Measurements from ENCODE around the gene DNLZ. TPM values are rescaled to one million over a fixed set of nuclear protein-coding genes. Genes with fewer than 3 reads are reported as not detected.
A peak's percentile ranks its signal among the peaks of the same experiment; 100 is the strongest.

DNLZ gene
- total and polyA plus RNA-seq, 5 donors from 2014 or later: 25.5 to 67.9 (median 57.6) TPM

DNA sequence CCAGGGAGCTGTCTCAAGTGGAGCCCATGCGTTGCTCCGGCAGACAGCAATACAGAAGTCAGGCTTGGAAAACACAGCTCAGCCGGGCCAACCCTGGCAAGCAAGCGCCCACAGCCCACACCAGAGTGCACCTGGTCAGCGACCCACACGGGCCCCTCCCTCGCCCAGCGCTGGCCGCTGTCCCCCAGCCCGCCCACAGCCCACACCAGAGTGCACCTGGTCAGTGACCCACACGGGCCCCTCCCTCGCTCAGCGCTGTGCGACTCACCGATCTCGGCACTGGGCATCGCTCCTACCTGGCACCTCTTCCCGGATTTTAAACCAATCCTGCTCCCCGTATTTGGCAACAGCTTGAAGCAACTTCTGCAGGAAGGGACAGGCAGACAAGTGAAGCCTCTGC, 23.7 kb upstream of the DNLZ start:
- Mint-ChIP-seq H3K4me3 (no peak overlapping the region), H3K27me3 (no peaks in the 10 kb centered on the region), H3K27ac (no peak overlapping the region), H3K9me3 (no peaks in the 10 kb centered on the region), H3K36me3 (peaks cover 39% of the 10 kb centered on the region), H3K4me1 (peaks cover 4 to 25% (median 18%) of the 10 kb centered on the region in 4 donors)
- DNase-seq (no peak), ATAC-seq (ENCODE audit: low read depth in 2 of 2) (no peak)
- Histone ChIP-seq H3K4me3 (ENCODE audit: low read depth, low read length) (no peak overlapping the region), H3K4me1 (ENCODE audit: control insufficient read depth, insufficient read depth, low read length, poor library complexity, severe bottlenecking) (peaks cover 18% of the 10 kb centered on the region), H3K27me3 (ENCODE audit: control insufficient read depth, insufficient read depth, low read length) (no peaks in the 10 kb centered on the region), H3K9me3 (ENCODE audit: control insufficient read depth in 2 of 2, low read length in 2 of 2) (no peaks in the 10 kb centered on the region), H3K36me3 (ENCODE audit: control insufficient read depth, insufficient read depth, low read length) (peaks cover 40% of the 10 kb centered on the region), H3K27ac (ENCODE audit: insufficient read depth, low read length, poor library complexity, severe bottlenecking) (no peak overlapping the region)

DNA sequence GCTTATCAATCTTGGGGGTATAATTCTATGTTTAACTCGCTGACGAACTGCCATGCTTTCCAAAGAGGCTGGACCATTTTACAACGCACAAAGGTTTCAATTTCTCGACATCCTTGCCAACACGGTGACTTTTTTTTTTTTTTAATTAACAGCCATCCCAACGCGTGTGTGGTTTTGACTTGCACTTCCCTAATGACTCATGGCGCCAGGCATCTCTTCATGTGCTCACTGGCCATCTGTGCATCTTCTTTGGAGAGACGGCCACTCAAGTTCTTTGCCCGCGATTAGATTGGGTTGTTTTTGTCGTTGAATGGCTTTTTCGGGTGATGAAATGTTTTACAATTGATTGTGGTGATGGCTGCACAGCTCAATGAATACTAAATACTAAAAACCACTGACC, 22.5 kb upstream of the DNLZ start:
- H3K27ac Mint-ChIP-seq: peak overlapping the region in 1 of 3 donors; percentile 6
- H3K9me3 ChIP-seq (ENCODE audit: control insufficient read depth in 2 of 2, low read length in 2 of 2): no peaks in the 10 kb centered on the region
- H3K4me3 Mint-ChIP-seq: peak overlapping the region in 1 of 4 donors; percentile 9
- DNase-seq (no peak), ATAC-seq (ENCODE audit: low read depth in 2 of 2) (no peak)
- peaks cover 28% of the 10 kb centered on the region for H3K36me3 ChIP-seq (ENCODE audit: control insufficient read depth, insufficient read depth, low read length)
- no peak overlapping the region for H3K27ac ChIP-seq (ENCODE audit: insufficient read depth, low read length, poor library complexity, severe bottlenecking)
- H3K36me3 Mint-ChIP-seq: peaks cover 31% of the 10 kb centered on the region
- H3K4me3 ChIP-seq (ENCODE audit: low read depth, low read length): no peak overlapping the region
- no peaks in the 10 kb centered on the region for H3K27me3 ChIP-seq (ENCODE audit: control insufficient read depth, insufficient read depth, low read length)
- H3K27me3 Mint-ChIP-seq: no peaks in the 10 kb centered on the region
- H3K4me1 ChIP-seq (ENCODE audit: control insufficient read depth, insufficient read depth, low read length, poor library complexity, severe bottlenecking): peaks cover 18% of the 10 kb centered on the region
- H3K9me3 Mint-ChIP-seq: no peaks in the 10 kb centered on the region
- H3K4me1 Mint-ChIP-seq: peaks cover 4 to 22% (median 17%) of the 10 kb centered on the region in 4 donors

DNA sequence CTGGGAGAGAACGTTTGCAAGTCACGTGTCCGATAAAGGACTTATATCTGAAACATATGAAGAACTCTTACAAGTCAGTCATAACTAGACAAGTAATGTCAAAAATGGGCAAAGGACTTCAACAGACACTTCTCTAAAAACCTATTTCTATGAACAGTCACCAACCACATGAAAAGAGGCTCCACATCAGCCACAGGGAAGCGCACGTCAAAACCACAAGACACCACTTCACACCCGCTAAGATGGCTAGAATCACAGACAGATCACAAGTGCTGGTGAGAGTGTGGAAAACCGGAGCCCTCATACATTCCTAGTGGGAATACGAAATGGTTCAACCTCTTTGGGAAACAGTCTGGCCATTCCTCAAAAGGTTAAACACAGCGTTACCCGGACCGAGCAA, 21.5 kb upstream of the DNLZ start:
- Histone ChIP-seq H3K36me3 (ENCODE audit: control insufficient read depth, insufficient read depth, low read length) (peaks cover 26% of the 10 kb centered on the region), H3K27ac (ENCODE audit: insufficient read depth, low read length, poor library complexity, severe bottlenecking) (no peak overlapping the region)
- ATAC-seq (ENCODE audit: low read depth in 2 of 2): peak; percentile 79 to 83

DNA sequence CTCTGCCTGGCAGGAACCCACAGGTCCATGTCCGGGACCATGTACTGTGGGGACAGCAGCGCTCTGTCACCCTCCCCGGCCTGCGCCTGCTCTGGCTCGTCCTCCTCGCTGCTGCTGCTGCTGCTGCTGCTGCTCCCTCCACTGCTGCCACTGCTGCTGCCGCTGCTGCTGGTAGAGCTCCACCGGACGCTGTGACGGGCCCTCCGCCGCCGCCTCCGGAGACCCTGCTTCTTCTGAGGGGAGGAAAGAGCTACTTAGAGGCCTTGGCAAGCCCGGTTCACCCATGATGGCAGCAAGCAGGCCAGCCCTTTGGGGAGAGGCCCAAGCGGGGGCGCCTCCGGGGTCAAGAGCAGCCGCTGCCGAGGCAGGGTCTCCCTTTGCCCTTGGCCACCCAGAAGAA, 19.9 kb upstream of the DNLZ start:
- peaks cover 18% of the 10 kb centered on the region for H3K4me1 ChIP-seq (ENCODE audit: control insufficient read depth, insufficient read depth, low read length, poor library complexity, severe bottlenecking)
- H3K4me3 ChIP-seq (ENCODE audit: low read depth, low read length): no peak overlapping the region
- H3K27me3 ChIP-seq (ENCODE audit: control insufficient read depth, insufficient read depth, low read length): no peaks in the 10 kb centered on the region
- no peak overlapping the region for H3K27ac ChIP-seq (ENCODE audit: insufficient read depth, low read length, poor library complexity, severe bottlenecking)
- H3K9me3 ChIP-seq (ENCODE audit: control insufficient read depth in 2 of 2, low read length in 2 of 2): no peaks in the 10 kb centered on the region
- Mint-ChIP-seq H3K4me3 (no peak overlapping the region), H3K4me1 (peaks cover 4 to 22% (median 17%) of the 10 kb centered on the region in 4 donors), H3K9me3 (no peaks in the 10 kb centered on the region), H3K27me3 (no peaks in the 10 kb centered on the region), H3K36me3 (peaks cover 25% of the 10 kb centered on the region), H3K27ac (peak overlapping the region in 1 of 3 donors; percentile 48)
- ATAC-seq (ENCODE audit: low read depth in 2 of 2) (no peak), DNase-seq (no peak)
- peaks cover 18% of the 10 kb centered on the region for H3K36me3 ChIP-seq (ENCODE audit: control insufficient read depth, insufficient read depth, low read length)

More for the DNA sequence above, 21.5 kb upstream of the DNLZ start:
- peak in 2 of 3 donors; percentile 55 to 84 for DNase-seq
- Mint-ChIP-seq H3K27ac (peak overlapping the region in 2 of 3 donors; percentile 6 to 67), H3K27me3 (no peaks in the 10 kb centered on the region), H3K4me3 (peak overlapping the region in 3 of 4 donors; percentile 7 to 76 (median 51)), H3K4me1 (peaks cover 4 to 22% (median 17%) of the 10 kb centered on the region in 4 donors), H3K9me3 (no peaks in the 10 kb centered on the region), H3K36me3 (peaks cover 30% of the 10 kb centered on the region)
- H3K4me1 ChIP-seq (ENCODE audit: control insufficient read depth, insufficient read depth, low read length, poor library complexity, severe bottlenecking): peaks cover 18% of the 10 kb centered on the region
- H3K4me3 ChIP-seq (ENCODE audit: low read depth, low read length): peak overlapping the region; percentile 48
- H3K27me3 ChIP-seq (ENCODE audit: control insufficient read depth, insufficient read depth, low read length): no peaks in the 10 kb centered on the region
- no peaks in the 10 kb centered on the region for H3K9me3 ChIP-seq (ENCODE audit: control insufficient read depth in 2 of 2, low read length in 2 of 2)

DNA sequence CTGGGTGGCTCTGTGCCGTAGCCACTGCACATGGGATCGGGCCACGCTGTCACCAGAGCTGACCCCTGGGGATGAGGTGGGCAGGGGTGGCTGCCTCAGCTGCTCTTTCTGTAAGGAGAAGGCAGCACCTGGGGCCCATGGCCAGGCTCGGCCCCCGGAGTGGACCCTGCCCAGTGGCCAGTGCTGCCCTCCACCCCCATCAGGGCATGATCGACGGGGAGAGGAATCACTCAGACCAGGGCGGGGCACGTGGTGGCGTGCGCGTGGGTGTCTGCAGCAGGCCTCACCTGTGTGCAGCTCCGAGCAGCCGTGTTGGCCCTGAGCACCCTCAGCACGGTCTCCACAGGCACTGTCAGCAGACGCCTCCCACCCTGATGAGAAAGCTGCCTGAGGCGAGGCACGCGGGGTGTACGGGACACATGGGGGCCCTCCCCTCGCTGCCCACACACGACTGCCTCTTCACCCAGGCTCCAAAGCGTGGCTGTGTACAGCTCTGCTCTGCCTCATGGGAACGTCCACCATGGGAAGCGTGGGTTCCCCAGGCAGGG, 18.5 kb upstream of the DNLZ start:
- peaks cover 4 to 22% (median 17%) of the 10 kb centered on the region in 4 donors for H3K4me1 Mint-ChIP-seq
- H3K36me3 Mint-ChIP-seq: peaks cover 19% of the 10 kb centered on the region
- no peak overlapping the region for H3K27ac Mint-ChIP-seq
- Histone ChIP-seq H3K36me3 (ENCODE audit: control insufficient read depth, insufficient read depth, low read length) (peaks cover 9% of the 10 kb centered on the region), H3K27me3 (ENCODE audit: control insufficient read depth, insufficient read depth, low read length) (no peaks in the 10 kb centered on the region), H3K9me3 (ENCODE audit: control insufficient read depth in 2 of 2, low read length in 2 of 2) (no peaks in the 10 kb centered on the region), H3K27ac (ENCODE audit: insufficient read depth, low read length, poor library complexity, severe bottlenecking) (no peak overlapping the region), H3K4me3 (ENCODE audit: low read depth, low read length) (no peak overlapping the region), H3K4me1 (ENCODE audit: control insufficient read depth, insufficient read depth, low read length, poor library complexity, severe bottlenecking) (peaks cover 18% of the 10 kb centered on the region)
- no peak for DNase-seq
- H3K4me3 Mint-ChIP-seq: no peak overlapping the region
- ATAC-seq (ENCODE audit: low read depth in 2 of 2): no peak
- no peaks in the 10 kb centered on the region for H3K27me3 Mint-ChIP-seq
- no peaks in the 10 kb centered on the region for H3K9me3 Mint-ChIP-seq

DNA sequence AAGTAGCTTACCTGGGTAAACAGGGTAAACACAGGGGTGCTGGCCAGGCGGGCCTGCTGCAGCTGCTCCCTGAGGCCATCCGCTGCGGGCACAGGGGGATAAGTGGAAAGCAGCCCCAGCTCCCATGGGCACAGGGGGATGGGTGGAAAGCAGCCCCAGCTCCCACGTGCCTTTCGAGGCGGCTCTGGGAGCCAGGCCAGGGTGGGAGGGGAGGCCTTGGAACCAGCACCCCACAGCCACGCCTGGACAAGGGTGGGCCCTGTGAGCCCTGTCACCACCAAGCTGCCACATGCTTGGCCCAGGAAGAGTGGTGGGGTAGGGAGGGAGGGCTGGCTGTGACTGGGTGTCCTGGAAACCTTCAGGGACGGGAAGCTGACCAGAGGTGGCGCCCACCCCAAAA, 17.8 kb upstream of the DNLZ start:
- ATAC-seq (ENCODE audit: low read depth in 2 of 2) (no peak), DNase-seq (no peak)
- Mint-ChIP-seq H3K9me3 (no peaks in the 10 kb centered on the region), H3K4me1 (peaks cover 4 to 22% (median 17%) of the 10 kb centered on the region in 4 donors), H3K4me3 (no peak overlapping the region), H3K27me3 (no peaks in the 10 kb centered on the region), H3K27ac (no peak overlapping the region), H3K36me3 (peaks cover 19% of the 10 kb centered on the region)
- Histone ChIP-seq H3K27ac (ENCODE audit: insufficient read depth, low read length, poor library complexity, severe bottlenecking) (no peak overlapping the region), H3K27me3 (ENCODE audit: control insufficient read depth, insufficient read depth, low read length) (no peaks in the 10 kb centered on the region), H3K4me1 (ENCODE audit: control insufficient read depth, insufficient read depth, low read length, poor library complexity, severe bottlenecking) (peaks cover 18% of the 10 kb centered on the region), H3K9me3 (ENCODE audit: control insufficient read depth in 2 of 2, low read length in 2 of 2) (no peaks in the 10 kb centered on the region), H3K36me3 (ENCODE audit: control insufficient read depth, insufficient read depth, low read length) (peaks cover 7% of the 10 kb centered on the region), H3K4me3 (ENCODE audit: low read depth, low read length) (no peak overlapping the region)

DNA sequence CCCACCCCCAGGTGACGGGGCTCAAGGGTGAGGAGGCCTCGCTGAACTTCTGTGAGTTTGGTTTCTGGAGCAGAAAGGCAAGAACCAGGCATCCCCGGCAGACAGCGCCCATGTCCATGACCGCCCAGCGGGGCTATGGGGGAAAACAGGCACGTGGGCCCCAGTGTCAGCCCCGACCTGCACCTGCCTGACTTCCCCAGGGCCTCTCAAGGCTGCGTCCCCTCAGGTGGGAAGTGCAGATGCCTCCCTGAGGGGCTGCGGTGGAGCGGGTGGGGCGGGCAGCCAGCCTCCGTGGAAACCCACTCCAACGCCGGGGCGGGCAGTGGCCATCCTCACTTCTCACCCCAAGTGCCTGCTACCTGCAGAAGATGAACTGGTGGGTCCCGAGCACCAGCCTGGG, 16.8 kb upstream of the DNLZ start:
- ATAC-seq (ENCODE audit: low read depth in 2 of 2): no peak
- no peaks in the 10 kb centered on the region for H3K9me3 Mint-ChIP-seq
- peaks cover 4 to 14% (median 10%) of the 10 kb centered on the region in 4 donors for H3K4me1 Mint-ChIP-seq
- no peak overlapping the region for H3K4me3 ChIP-seq (ENCODE audit: low read depth, low read length)
- peaks cover 5% of the 10 kb centered on the region for H3K36me3 ChIP-seq (ENCODE audit: control insufficient read depth, insufficient read depth, low read length)
- H3K4me3 Mint-ChIP-seq: no peak overlapping the region
- no peak overlapping the region for H3K27ac Mint-ChIP-seq
- H3K4me1 ChIP-seq (ENCODE audit: control insufficient read depth, insufficient read depth, low read length, poor library complexity, severe bottlenecking): peaks cover 11% of the 10 kb centered on the region
- H3K27ac ChIP-seq (ENCODE audit: insufficient read depth, low read length, poor library complexity, severe bottlenecking): no peak overlapping the region
- H3K36me3 Mint-ChIP-seq: peaks cover 13% of the 10 kb centered on the region
- no peaks in the 10 kb centered on the region for H3K27me3 ChIP-seq (ENCODE audit: control insufficient read depth, insufficient read depth, low read length)
- DNase-seq: no peak
- no peaks in the 10 kb centered on the region for H3K27me3 Mint-ChIP-seq
- no peaks in the 10 kb centered on the region for H3K9me3 ChIP-seq (ENCODE audit: control insufficient read depth in 2 of 2, low read length in 2 of 2)

DNA sequence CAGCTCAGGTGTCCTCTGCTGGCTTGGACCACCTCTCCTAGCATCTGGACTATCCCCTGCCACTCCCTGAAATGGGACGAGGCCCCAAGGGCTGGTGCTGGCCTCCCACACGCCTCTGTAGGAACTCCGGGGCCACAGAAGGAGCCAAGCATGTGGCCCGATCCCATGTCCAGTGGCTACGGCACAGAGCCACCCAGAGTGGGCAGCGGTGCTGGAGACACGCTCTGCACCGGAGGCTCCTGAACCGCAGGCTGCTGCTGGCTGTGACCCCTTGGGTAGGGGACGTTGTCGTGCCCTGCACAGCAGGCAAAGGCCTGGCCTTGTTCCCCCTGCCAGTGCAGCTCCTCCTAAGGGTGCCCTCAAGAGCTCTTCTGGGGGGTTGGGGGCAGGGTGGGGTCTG, 16.3 kb upstream of the DNLZ start:
- peaks cover 5% of the 10 kb centered on the region for H3K36me3 ChIP-seq (ENCODE audit: control insufficient read depth, insufficient read depth, low read length)
- Mint-ChIP-seq H3K27me3 (no peaks in the 10 kb centered on the region), H3K9me3 (no peaks in the 10 kb centered on the region), H3K27ac (no peak overlapping the region), H3K4me3 (no peak overlapping the region), H3K36me3 (peaks cover 10% of the 10 kb centered on the region), H3K4me1 (peaks cover 3 to 9% (median 6%) of the 10 kb centered on the region in 4 donors)
- no peak for DNase-seq
- H3K27me3 ChIP-seq (ENCODE audit: control insufficient read depth, insufficient read depth, low read length): no peaks in the 10 kb centered on the region
- no peak for ATAC-seq (ENCODE audit: low read depth in 2 of 2)
- H3K27ac ChIP-seq (ENCODE audit: insufficient read depth, low read length, poor library complexity, severe bottlenecking): no peak overlapping the region
- H3K4me3 ChIP-seq (ENCODE audit: low read depth, low read length): no peak overlapping the region
- H3K9me3 ChIP-seq (ENCODE audit: control insufficient read depth in 2 of 2, low read length in 2 of 2): no peaks in the 10 kb centered on the region
- H3K4me1 ChIP-seq (ENCODE audit: control insufficient read depth, insufficient read depth, low read length, poor library complexity, severe bottlenecking): peaks cover 6% of the 10 kb centered on the region
